ENCODE data around the gene TMEM270.

The TMEM270 gene

DNA sequence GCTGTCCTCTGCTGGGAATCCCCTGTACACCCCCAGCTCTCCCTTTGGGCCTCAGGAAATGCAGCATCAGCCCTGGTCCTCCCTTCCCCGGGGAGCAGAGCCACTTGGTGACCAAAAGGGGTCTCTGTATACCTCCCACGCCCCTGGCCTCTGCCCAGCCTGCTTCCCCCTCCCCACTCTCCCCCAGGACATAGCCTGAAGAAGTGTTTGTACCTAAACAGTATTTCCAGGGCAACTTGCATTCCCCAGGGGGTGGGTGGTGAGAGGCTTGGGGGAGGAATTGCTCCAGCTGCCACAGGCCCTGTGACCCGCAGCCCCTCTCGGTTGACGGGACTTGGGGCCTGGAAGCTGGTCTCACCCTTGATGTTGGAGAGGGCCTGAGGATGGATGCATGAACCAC is 39.3 kb downstream of the TMEM270 start:
- TF ChIP-seq GATA2 (IDR thresholded peaks at IDR 0.05; ENCODE audit: low read depth, low read length) (no peak), GATA3 (IDR thresholded peaks at IDR 0.05; ENCODE audit: low read depth, low read length) (no peak)

DNA sequence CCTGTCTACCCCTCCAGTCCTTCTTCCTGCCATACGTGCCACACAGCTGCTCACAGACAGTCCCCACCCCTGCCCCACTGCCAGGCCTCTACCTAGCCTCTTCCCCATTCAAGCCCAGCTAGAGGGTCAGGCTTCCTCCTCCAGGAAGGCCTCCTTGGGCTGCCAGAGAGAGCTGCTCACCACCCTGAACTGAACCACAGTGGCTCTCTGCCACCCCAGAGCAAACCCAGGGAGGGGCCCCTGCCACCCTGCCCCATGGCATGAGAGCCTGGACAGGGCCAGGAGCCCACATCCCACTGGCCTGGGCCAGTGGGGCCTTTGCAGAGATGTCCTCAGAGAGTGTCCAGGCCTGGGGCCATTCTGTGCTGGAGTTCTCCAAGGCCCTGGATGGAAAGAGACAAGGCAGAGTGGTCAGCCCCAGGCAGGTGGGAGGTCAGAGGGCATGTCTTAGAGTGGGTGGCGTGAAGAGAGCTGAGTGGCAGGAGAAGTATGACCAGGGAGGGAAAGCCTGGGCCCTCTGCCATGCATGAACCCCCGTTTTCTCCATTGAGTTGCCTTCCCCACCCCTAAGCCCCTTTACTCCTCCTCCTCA is 40.4 kb downstream of the TMEM270 start:
- TF ChIP-seq GATA2 (IDR thresholded peaks at IDR 0.05; ENCODE audit: low read depth, low read length), result no peak
- no peak for TF ChIP-seq GATA3 (IDR thresholded peaks at IDR 0.05; ENCODE audit: low read depth, low read length)

DNA sequence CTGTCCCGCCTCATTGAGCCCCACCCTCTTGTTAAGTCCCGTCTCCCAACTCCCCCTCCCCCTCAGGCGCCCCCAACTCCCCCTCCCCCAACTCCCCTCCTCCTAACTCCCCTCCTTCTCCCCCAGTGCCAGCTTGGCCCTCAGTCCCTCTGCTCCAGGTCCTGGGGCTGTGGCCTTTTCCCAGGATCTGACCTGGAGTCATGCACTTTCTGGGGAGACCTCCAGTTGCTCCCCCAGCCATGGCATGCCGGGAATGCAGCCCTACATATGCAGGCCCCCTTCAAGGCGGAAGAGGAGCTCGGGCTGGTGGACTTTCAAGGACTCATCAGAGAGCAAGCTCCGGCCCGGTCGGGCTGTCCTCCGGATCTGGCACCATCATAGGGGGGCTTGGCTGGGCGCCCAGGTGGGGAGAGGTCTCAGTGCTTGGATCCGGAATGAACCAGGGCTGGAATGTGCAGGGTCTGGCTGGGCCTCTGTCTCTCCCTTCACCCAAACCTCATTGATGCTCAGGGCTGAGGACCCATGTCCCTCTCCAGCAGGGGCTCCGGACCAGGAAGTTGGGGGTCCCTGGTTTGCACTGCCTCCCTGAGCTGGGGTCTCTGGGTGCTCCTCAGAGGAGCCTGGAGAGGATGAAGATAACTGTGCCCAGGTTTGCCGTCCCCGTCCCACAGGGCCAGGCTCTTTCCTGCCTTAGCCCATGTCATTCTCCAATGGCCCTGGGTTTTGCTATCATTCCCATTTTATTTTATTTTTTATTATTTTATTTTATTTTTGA is 41.1 kb downstream of the TMEM270 start:
- TF ChIP-seq GATA2 (IDR thresholded peaks at IDR 0.05; ENCODE audit: low read depth, low read length) (no peak), GATA3 (IDR thresholded peaks at IDR 0.05; ENCODE audit: low read depth, low read length) (no peak)

DNA sequence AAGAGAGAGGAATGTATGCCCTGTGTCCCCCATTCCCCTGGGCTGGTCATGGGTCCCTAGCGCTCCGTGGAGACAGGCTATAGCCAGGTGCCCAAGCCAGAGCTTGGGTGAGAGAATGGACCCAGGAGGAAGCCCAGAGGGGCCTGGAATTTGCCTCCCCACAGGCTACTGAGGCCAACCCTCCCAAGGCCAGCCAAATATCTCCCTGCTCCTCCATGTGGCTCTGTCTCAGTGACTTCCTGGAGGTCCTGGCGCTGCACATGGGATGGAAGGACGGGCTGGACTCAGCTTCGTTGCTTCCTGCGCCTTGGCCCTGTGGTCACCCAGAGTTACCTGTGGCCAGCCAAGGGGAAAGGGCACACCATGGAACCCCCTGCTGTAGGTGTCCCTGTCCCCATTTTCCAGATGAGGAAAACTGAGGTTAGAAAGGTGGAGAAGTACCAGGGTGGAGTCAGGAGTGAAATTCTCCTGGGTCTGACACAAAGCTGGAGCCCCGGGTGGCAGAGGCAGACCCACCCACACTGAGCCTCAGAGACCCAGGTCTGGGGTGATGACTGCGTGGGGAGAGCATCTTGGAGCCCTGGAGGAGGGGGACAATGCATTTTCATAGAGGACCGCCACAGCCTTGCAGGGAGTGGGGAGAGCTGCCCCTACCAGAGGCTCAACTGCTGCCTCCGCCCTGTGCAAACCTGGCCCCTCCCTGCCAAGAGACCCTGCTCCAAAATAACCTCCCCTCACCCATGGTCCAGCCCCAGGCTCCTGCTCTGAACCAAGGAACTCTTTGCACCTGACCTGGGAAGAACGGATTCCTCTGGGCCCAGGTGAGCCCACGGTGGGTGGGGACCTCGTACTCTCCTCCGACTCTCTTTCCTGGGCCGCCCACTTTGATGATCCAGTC is 42.6 kb downstream of the TMEM270 start:
- TF ChIP-seq GATA2 (IDR thresholded peaks at IDR 0.05; ENCODE audit: low read depth, low read length) (no peak), GATA3 (IDR thresholded peaks at IDR 0.05; ENCODE audit: low read depth, low read length) (no peak)

DNA sequence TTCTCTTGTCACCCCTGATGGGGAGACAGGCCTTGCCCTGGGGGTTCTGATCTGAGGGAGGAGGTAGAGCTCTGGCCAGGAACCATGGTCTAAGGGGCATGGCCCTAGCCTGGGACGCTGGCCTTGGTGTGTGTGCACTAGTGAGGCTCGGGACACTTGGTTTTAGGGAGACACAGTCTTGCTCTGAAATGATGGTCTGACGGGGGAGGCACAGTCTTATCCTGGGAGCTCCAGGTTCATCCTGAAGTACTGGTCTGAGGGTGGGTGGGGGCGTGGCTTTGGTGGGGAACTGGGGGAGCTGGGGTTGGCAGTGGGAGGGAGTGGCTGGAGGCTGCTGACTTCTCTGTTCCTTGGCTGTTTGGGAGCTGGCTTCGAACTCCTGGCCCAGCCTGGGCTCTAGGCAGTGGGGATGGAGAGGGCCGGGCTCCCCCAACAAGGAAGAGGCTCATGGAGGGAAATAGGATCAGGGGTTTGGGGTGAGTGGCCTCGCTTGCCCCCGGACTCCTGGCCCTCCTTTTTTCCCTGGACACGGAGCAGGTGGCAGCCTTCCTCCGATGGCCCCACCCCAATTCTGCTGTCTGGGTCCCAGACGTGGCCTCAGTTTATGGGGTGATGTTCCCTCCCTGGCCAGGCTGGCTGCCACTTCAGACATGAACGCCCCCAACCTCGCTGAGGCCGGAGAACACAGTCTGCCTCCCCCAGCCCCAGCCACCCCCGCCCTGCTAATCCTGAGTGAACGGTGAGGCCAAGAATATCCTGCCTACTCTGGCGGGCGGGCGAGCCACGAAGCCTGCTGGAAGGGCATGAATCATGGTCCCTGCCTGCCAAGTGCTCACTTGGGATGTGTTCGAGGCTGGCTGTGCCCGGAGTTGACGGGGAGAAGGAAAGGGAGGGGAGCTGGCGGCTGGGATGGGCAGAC is 43.5 kb downstream of the TMEM270 start:
- TF ChIP-seq GATA3 (IDR thresholded peaks at IDR 0.05; ENCODE audit: low read depth, low read length), result no peak
- TF ChIP-seq GATA2 (IDR thresholded peaks at IDR 0.05; ENCODE audit: low read depth, low read length), result no peak

DNA sequence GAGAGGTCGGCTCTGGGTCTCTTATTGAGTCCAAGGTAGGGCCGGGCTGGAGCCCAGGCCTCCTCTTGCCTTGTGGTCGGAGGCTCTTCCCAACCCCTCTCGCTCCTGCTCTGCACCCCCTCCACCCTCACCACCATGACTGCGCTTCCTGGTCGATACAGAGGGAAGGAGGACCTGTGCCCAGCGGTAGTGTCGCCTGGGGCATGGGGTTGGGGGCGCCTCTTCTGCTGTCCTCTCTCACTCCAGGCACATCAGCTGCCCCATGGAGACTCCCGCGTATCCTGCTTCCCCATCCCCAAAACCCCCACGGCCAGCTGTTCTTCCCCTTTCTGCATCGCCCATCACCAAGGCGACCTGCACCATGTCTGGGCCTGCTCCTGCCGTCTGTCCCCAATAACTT is 44.4 kb downstream of the TMEM270 start:
- TF ChIP-seq GATA3 (IDR thresholded peaks at IDR 0.05; ENCODE audit: low read depth, low read length) (no peak), GATA2 (IDR thresholded peaks at IDR 0.05; ENCODE audit: low read depth, low read length) (no peak)

DNA sequence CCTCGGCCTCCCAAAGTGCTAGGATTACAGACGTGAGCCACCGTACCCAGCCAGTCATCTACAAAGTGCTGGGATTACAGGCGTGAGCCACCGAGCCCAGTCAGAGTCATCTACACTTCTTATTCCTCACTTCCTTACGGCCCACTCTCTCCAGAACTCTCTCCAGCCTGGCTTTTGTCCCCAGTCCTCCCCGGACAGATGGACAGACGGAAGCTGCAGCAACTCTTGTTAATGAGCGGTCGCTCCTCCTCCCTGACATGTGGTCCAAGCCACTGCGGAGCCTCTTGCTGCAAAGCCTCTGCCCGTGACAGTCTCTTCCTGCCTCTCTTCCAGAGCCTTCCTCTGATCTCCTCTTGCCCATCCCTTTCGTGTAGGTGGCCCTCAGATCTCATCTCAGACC is 45.9 kb downstream of the TMEM270 start:
- TF ChIP-seq GATA3 (IDR thresholded peaks at IDR 0.05; ENCODE audit: low read depth, low read length), result no peak
- no peak for TF ChIP-seq GATA2 (IDR thresholded peaks at IDR 0.05; ENCODE audit: low read depth, low read length)

DNA sequence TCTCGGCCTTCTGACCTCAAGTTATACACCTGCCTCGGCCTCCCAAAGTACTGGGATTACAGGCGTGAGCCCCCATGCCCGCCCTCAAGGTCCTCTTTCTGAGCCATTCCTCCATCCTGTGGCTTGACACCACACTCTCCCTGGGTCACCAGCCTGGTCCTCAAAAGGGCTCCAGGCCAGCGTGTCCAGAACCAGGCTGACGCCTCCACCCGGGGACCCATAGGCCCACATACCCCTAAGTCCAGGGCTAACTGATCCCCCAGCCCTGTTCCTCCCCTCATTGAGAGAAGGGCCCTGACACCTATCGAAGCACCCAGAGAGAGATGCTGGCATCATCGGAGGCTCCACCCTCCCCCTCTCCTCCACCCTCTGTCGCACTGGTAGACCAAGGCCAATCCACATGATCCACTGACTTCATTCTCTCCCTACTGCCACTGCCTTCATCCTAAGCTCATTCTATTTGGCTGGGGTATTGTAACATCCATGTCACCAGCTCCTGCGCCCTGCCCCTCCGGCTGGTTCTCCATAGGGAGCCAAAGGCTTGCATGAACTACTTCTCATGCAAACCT is 46.7 kb downstream of the TMEM270 start:
- TF ChIP-seq GATA2 (IDR thresholded peaks at IDR 0.05; ENCODE audit: low read depth, low read length), result no peak
- TF ChIP-seq GATA3 (IDR thresholded peaks at IDR 0.05; ENCODE audit: low read depth, low read length), result no peak

DNA sequence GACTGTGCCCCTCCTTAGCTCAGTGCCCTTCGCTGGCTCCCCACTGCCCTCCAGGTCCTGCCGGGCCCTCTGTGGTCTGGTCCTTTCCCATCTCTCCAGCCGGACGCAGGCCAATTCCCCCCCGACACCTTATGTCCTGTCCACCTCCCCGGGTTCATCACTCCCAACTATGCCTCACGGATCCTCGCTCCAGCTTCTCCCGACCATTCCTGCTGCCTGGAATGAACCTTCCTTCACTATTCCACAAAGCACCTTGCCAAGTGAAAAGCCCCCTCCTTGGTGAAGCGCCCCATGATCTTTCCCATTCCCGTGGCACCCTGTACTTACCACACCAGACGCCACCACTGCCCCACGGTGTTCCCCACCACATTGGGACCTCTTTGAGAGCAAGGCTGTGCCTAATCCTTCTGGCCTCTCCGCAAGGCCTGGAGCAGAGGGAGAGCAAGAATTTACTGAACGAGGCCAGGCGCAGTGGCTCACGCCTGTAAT is 47.2 kb downstream of the TMEM270 start:
- TF ChIP-seq GATA2 (IDR thresholded peaks at IDR 0.05; ENCODE audit: low read depth, low read length) (no peak), GATA3 (IDR thresholded peaks at IDR 0.05; ENCODE audit: low read depth, low read length) (no peak)

DNA sequence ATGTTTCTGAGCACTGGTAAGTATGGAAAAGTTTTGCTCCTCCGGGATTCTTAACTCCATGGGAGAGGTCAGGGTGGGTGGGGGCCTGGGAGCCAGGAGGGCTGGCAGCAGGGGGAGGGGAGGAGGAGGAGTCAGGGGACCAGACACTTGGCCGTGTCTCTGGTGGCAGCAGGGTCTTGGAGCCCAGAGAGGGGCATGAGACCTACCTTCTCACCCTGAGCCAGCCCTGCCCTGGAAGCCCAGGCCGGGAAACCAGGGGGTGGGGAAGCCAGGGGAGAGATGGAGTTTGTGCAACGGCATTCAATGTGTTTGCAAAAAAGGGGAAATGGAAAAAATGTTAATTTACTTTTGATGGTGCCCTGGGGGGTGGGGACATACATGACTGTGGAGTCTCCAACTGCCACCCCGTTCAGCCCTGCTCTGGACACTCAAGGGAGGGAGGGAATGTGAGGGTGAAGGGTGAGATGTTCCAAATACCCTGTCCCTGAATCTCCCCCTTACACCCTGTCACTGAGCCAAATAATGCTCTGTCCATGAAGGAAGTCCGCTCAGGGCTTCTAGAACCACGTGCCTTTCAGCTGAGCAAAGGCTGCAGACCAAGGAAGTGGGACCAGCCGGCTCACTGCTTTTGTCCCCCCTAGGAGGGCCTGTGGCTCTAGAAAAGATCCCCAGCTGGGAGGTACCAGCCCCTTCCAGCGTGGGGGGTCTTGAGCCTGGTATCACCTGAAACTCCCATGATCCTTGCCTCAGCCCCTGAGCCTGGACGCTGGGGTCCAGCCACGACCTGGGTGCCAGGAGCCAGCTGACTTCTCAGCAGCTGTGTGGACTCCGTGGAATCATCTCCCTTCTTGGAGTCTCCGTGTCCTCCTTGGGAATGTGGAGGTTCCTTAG is 48.3 kb downstream of the TMEM270 start:
- TF ChIP-seq GATA3 (IDR thresholded peaks at IDR 0.05; ENCODE audit: low read depth, low read length) (no peak), GATA2 (IDR thresholded peaks at IDR 0.05; ENCODE audit: low read depth, low read length) (no peak)

DNA sequence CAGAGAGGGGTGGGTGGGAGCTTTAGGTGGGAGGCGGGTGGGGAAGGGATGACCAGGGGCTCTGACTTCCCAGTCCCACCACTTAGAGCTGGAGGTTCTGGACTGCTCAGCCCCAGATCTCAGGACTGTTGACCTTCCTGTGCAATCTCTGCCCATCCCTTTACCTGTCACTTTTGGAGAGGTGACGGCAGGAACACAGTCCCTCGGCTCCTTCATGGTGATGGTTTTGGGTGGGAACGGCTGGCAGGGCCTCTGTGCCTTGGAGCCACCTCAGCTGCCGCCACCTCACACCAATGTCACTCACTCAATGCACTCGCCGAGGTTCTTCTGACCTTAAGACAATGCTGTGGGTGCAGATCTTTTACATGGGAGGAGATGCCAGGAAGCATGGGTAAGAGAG is 49.0 kb downstream of the TMEM270 start:
- no peak for TF ChIP-seq GATA2 (IDR thresholded peaks at IDR 0.05; ENCODE audit: low read depth, low read length)

DNA sequence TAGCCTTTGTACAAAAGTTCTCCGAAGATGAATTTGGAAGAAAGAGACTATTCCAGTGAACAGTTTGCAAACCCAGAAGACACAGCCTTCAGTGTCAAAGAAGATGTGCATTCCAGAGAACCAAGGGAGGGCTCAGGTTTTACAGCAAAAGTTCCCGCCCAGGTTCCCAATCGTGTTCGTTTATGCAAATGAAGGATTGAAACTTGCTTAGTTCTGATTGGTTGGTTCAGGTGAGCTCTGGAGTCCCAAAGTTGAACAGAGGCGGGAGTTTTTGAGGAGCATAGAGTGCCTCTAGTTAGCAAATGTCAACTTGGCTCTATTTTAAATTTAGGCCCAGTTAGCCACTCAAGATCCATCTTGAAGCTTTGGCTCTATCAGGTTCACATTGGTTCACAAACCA is 51.3 kb downstream of the TMEM270 start:
- TF ChIP-seq GATA3 (IDR thresholded peaks at IDR 0.05; ENCODE audit: low read depth, low read length), result no peak
- no peak for TF ChIP-seq GATA2 (IDR thresholded peaks at IDR 0.05; ENCODE audit: low read depth, low read length)
